Liver (tissue), 3 donors: ENCODE data around the gene ZNF792.
A peak's percentile ranks its signal among the peaks of the same experiment; 100 is the strongest.

ENCODE experiments used
- ATF3 ChIP-seq: IDR thresholded peaks from 2 replicates; pipeline ENCODE4 v1.6.1; 2016; ENCODE audit warnings: antibody characterized with exemption
- GABPA ChIP-seq, 2 donors: IDR thresholded peaks in 1 of 2; conservative IDR thresholded peaks in 1 of 2; 2 replicates each; pipeline ENCODE4 v1.6.1; 2016; ENCODE audit warnings: antibody characterized with exemption in 2 of 2, mild to moderate bottlenecking in 1 of 2, moderate library complexity in 1 of 2
- HNF4A ChIP-seq, 2 donors: conservative IDR thresholded peaks; 2 replicates each; pipeline ENCODE4 v1.6.1; 2016; ENCODE audit warnings: antibody characterized with exemption in 2 of 2, mild to moderate bottlenecking in 2 of 2
- JUND ChIP-seq, 2 donors: IDR thresholded peaks; 2 replicates each; pipeline ENCODE4 v1.6.1; 2016; ENCODE audit warnings: antibody characterized with exemption in 2 of 2
- MAX ChIP-seq: IDR thresholded peaks from 2 replicates; pipeline ENCODE4 v1.6.1; 2016; ENCODE audit warnings: antibody characterized with exemption
- RAD21 ChIP-seq, 2 donors: IDR thresholded peaks; 2 replicates each; pipeline ENCODE4 v1.6.1; 2016; ENCODE audit warnings: antibody characterized with exemption in 2 of 2, mild to moderate bottlenecking in 2 of 2
- SP1 ChIP-seq: IDR thresholded peaks from 2 replicates; pipeline ENCODE4 v1.6.1; 2018; ENCODE audit warnings: antibody characterized with exemption, mild to moderate bottlenecking
- ZBTB33 ChIP-seq: IDR thresholded peaks from 2 replicates; pipeline ENCODE4 v1.6.1; 2016; ENCODE audit warnings: antibody characterized with exemption
- TF ChIP-seq, protein P1 (sequence below): fragments of 150-350 bp; IDR thresholded peaks from 2 replicates; pipeline ENCODE4 v1.5.1; 2017; ENCODE audit warnings: improper control_type of control experiment, low read depth, low read length; ENCODE audit not compliant: missing input control
- TF ChIP-seq, protein P2 (sequence below): IDR thresholded peaks from 2 replicates; pipeline ENCODE4 v1.6.1; 2016; ENCODE audit warnings: antibody characterized with exemption, mild to moderate bottlenecking
- donor health status: healthy.
- donor health status: healthy.

DNA sequence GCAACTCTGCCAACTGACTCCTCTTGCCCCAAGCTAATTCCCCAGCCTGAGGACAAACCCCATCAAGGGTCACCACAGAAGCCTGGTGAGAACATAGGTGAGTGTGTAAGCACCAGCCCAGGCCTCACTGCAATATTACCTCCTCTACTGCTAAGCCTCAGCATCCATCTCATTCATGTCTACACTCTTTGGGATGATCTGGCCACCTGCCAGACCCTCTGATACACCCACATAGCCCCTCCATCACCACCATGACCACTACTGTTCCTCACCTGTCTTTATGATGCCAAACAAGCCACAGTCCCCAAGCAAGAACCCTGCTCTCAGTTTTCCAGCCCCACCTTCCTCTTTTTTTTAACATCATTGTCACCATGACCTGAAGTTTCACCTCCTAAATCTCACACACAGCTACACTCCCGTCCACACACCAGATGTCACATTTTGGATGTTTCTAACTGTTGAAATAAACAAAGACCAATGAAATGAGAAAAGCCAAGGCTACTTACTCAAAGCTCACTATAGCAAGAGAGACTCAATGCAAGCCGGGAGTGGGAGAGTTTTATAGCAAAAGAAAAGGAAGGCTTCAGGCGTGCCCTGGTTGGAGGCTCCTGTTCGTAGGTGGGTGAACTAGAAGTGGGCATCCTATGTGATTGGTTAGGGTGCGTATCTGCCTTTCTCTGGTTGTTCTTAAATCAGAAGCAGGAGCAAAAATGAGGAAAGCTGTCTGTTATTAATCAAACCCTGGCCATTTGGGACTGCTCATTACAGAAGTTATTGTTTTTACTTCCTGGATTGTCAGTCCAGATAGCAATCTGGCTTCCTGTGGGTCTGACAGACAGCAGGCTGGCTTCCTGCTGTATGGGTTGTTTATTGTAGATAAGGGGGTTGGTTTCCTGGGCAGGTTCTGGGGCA is 2.0 kb downstream of the ZNF792 start:
- TF ChIP-seq, protein P1, sequence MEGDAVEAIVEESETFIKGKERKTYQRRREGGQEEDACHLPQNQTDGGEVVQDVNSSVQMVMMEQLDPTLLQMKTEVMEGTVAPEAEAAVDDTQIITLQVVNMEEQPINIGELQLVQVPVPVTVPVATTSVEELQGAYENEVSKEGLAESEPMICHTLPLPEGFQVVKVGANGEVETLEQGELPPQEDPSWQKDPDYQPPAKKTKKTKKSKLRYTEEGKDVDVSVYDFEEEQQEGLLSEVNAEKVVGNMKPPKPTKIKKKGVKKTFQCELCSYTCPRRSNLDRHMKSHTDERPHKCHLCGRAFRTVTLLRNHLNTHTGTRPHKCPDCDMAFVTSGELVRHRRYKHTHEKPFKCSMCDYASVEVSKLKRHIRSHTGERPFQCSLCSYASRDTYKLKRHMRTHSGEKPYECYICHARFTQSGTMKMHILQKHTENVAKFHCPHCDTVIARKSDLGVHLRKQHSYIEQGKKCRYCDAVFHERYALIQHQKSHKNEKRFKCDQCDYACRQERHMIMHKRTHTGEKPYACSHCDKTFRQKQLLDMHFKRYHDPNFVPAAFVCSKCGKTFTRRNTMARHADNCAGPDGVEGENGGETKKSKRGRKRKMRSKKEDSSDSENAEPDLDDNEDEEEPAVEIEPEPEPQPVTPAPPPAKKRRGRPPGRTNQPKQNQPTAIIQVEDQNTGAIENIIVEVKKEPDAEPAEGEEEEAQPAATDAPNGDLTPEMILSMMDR = no peak
- TF ChIP-seq ATF3 (no peak), JUND (IDR thresholded peaks at IDR 0.05) (no peak), RAD21 (IDR thresholded peaks at IDR 0.05) (no peak), MAX (peak; percentile 26), SP1 (peak; percentile 33), ZBTB33 (no peak), GABPA (IDR thresholded peaks at IDR 0.05 in 1 of 2, conservative IDR thresholded peaks at IDR 0.05 in 1 of 2) (peak; percentile 15 to 68), HNF4A (conservative IDR thresholded peaks at IDR 0.05) (peak in 1 of 2 donors; percentile 6)
- TF ChIP-seq, protein P2, sequence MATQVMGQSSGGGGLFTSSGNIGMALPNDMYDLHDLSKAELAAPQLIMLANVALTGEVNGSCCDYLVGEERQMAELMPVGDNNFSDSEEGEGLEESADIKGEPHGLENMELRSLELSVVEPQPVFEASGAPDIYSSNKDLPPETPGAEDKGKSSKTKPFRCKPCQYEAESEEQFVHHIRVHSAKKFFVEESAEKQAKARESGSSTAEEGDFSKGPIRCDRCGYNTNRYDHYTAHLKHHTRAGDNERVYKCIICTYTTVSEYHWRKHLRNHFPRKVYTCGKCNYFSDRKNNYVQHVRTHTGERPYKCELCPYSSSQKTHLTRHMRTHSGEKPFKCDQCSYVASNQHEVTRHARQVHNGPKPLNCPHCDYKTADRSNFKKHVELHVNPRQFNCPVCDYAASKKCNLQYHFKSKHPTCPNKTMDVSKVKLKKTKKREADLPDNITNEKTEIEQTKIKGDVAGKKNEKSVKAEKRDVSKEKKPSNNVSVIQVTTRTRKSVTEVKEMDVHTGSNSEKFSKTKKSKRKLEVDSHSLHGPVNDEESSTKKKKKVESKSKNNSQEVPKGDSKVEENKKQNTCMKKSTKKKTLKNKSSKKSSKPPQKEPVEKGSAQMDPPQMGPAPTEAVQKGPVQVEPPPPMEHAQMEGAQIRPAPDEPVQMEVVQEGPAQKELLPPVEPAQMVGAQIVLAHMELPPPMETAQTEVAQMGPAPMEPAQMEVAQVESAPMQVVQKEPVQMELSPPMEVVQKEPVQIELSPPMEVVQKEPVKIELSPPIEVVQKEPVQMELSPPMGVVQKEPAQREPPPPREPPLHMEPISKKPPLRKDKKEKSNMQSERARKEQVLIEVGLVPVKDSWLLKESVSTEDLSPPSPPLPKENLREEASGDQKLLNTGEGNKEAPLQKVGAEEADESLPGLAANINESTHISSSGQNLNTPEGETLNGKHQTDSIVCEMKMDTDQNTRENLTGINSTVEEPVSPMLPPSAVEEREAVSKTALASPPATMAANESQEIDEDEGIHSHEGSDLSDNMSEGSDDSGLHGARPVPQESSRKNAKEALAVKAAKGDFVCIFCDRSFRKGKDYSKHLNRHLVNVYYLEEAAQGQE = no peak
